Activated T-helper 17 cell treated with anti-CD3 and anti-CD28 coated beads, Interleukin-2, amount 50 U/mL, for 72 hours (primary cell): ENCODE data around the gene SVBP. TPM values are rescaled to one million over a fixed set of nuclear protein-coding genes. Genes with fewer than 3 reads are reported as not detected.
A peak's percentile ranks its signal among the peaks of the same experiment; 100 is the strongest.
"Not testable (repeated sequence)": the region's sequence is repeated elsewhere in the genome, so short reads cannot be mapped to it uniquely, and the experiment has no call there.

Experiments
- ATAC-seq: fragments of 150-1000 bp; cut with Tn5 transposase; replicated peaks from 2 replicates; pipeline ENCODE4 v1.10.0; 2021; ENCODE audit warnings: mild to moderate bottlenecking, moderate library complexity
- H3K27ac Mint-ChIP-seq: one replicate; pipeline ENCODE4 v1.8.0; 2022; ENCODE audit warnings: mixed read lengths
- H3K27me3 Mint-ChIP-seq: one replicate; pipeline ENCODE4 v1.8.0; 2022; ENCODE audit warnings: mixed read lengths
- H3K36me3 Mint-ChIP-seq: one replicate; pipeline ENCODE4 v1.8.0; 2022; ENCODE audit warnings: low read depth, mild to moderate bottlenecking, mixed read lengths
- H3K4me1 Mint-ChIP-seq: one replicate; pipeline ENCODE4 v1.8.0; 2022; ENCODE audit warnings: mixed read lengths
- H3K4me3 Mint-ChIP-seq: one replicate; pipeline ENCODE4 v1.8.0; 2022; ENCODE audit warnings: mild to moderate bottlenecking, mixed read lengths
- H3K9me3 Mint-ChIP-seq: one replicate; pipeline ENCODE4 v1.8.0; 2022; ENCODE audit warnings: mixed read lengths
- total RNA-seq, 2 donors: library from RNA; stranded (reverse); gene quantifications; one replicate each; pipeline ENCODE4 v1.2.3, GENCODE V29; 2022

SVBP gene
- total RNA-seq, 2 donors from 2014 or later = 21.8 to 22.2 TPM

GRCh38 chr1:42830631-42831030 lies 13.4 kb upstream of the SVBP start:
- no peak overlapping the region for H3K27ac Mint-ChIP-seq
- H3K4me3 Mint-ChIP-seq = no peak overlapping the region
- ATAC-seq = no peak
- no peaks in the 10 kb centered on the region for H3K27me3 Mint-ChIP-seq
- no peaks in the 10 kb centered on the region for H3K9me3 Mint-ChIP-seq
- no peaks in the 10 kb centered on the region for H3K36me3 Mint-ChIP-seq
- no peaks in the 10 kb centered on the region for H3K4me1 Mint-ChIP-seq

- no peaks in the 10 kb centered on the region for H3K36me3 Mint-ChIP-seq
- H3K4me1 Mint-ChIP-seq = no peaks in the 10 kb centered on the region
- H3K27me3 Mint-ChIP-seq = no peaks in the 10 kb centered on the region
- no peaks in the 10 kb centered on the region for H3K9me3 Mint-ChIP-seq
- no peak overlapping the region for H3K27ac Mint-ChIP-seq
- no peak for ATAC-seq
- no peak overlapping the region for H3K4me3 Mint-ChIP-seq
These were observed 8.0 kb upstream of the SVBP start for GRCh38 chr1:42825036-42825851.

GRCh38 chr1:42824481-42825035 lies 7.4 kb upstream of the SVBP start:
- Mint-ChIP-seq H3K4me1 (no peaks in the 10 kb centered on the region), H3K27ac (no peak overlapping the region), H3K4me3 (no peak overlapping the region), H3K36me3 (no peaks in the 10 kb centered on the region), H3K27me3 (no peaks in the 10 kb centered on the region), H3K9me3 (no peaks in the 10 kb centered on the region)
- ATAC-seq = no peak

- H3K4me3 Mint-ChIP-seq = no peak overlapping the region
- H3K4me1 Mint-ChIP-seq = peaks cover 8% of the 10 kb centered on the region
- H3K9me3 Mint-ChIP-seq = no peaks in the 10 kb centered on the region
- no peak for ATAC-seq
- H3K27ac Mint-ChIP-seq = peak overlapping the region; percentile 76
- no peaks in the 10 kb centered on the region for H3K27me3 Mint-ChIP-seq
- no peaks in the 10 kb centered on the region for H3K36me3 Mint-ChIP-seq
These were observed 5.7 kb upstream of the SVBP start for GRCh38 chr1:42822800-42823392.

DNA sequence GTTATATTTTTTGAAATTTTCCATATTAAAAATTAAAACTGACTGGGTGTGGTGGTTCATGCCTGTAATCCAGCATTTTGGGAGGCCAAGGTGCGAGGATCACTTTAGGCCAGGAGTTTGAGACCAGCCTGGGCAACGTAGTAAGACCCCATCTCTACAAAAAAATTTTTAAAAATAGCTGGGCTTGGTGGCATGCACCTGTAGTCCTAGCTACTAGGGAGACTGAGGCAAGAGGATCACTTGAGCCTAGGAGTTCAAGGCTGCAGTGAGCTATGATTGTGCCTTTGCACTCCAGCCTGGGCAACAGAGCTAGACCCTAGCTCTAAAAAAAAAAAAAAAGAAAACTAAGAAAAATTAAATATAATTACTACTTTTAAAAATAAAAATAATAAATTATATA lies 4.5 kb upstream of the SVBP start:
- Mint-ChIP-seq H3K4me3 (no peak overlapping the region), H3K36me3 (no peaks in the 10 kb centered on the region), H3K9me3 (no peaks in the 10 kb centered on the region)

GRCh38 chr1:42820813-42821212 lies 3.6 kb upstream of the SVBP start:
- H3K27me3 Mint-ChIP-seq = no peaks in the 10 kb centered on the region
- H3K9me3 Mint-ChIP-seq = no peaks in the 10 kb centered on the region
- H3K36me3 Mint-ChIP-seq = peaks cover 8% of the 10 kb centered on the region
- H3K27ac Mint-ChIP-seq = peak overlapping the region; percentile 56
- H3K4me3 Mint-ChIP-seq = no peak overlapping the region
- no peak for ATAC-seq
- H3K4me1 Mint-ChIP-seq = peaks cover 22% of the 10 kb centered on the region

More for the DNA sequence above, 4.5 kb upstream of the SVBP start:
- peaks cover 14% of the 10 kb centered on the region for H3K4me1 Mint-ChIP-seq
- no peak for ATAC-seq
- no peak overlapping the region for H3K27ac Mint-ChIP-seq
- H3K27me3 Mint-ChIP-seq = no peaks in the 10 kb centered on the region

DNA sequence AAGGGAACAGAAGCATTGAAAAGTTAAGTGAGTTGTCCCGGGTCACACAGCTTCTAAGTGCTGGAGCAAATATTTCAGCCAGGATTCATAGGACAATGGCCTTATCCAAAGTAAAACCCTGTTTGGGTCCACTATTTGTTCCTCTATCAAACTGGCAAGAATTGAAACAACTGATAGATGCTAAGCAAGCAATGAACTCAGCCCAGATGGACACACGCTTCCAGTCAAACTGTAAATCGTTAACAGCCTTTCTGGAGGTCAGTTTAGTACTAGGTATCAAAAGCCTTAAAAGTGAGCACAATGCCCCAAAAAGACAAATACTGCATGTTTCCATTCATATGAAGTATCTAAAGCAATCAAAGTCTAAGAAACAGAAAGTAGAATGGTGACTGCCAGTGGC lies 779 bp upstream of the SVBP start:
- Mint-ChIP-seq H3K27ac (no peak overlapping the region), H3K27me3 (no peaks in the 10 kb centered on the region), H3K9me3 (no peaks in the 10 kb centered on the region), H3K4me3 (peak overlapping the region; percentile 88), H3K36me3 (peaks cover 17% of the 10 kb centered on the region), H3K4me1 (peaks cover 22% of the 10 kb centered on the region)
- no peak for ATAC-seq

- H3K27ac Mint-ChIP-seq = no peak overlapping the region
- peaks cover 22% of the 10 kb centered on the region for H3K4me1 Mint-ChIP-seq
- no peaks in the 10 kb centered on the region for H3K9me3 Mint-ChIP-seq
- no peaks in the 10 kb centered on the region for H3K27me3 Mint-ChIP-seq
- peaks cover 17% of the 10 kb centered on the region for H3K36me3 Mint-ChIP-seq
- no peak for ATAC-seq
- peak overlapping the region; percentile 88 for H3K4me3 Mint-ChIP-seq
These were observed 207 bp upstream of the SVBP start for GRCh38 chr1:42817440-42817767.

GRCh38 chr1:42815941-42816584 lies 1.1 kb downstream of the SVBP start:
- Mint-ChIP-seq H3K4me3 (peak overlapping the region; percentile 88), H3K9me3 (no peaks in the 10 kb centered on the region), H3K4me1 (peaks cover 22% of the 10 kb centered on the region), H3K27ac (peak overlapping the region; percentile 82), H3K36me3 (peaks cover 17% of the 10 kb centered on the region), H3K27me3 (no peaks in the 10 kb centered on the region)
- ATAC-seq = no peak

- not testable (repeated sequence) for H3K9me3 Mint-ChIP-seq, ATAC-seq, H3K4me3 Mint-ChIP-seq, H3K27ac Mint-ChIP-seq, H3K27me3 Mint-ChIP-seq
- Mint-ChIP-seq H3K4me1 (peaks cover 22% of the 10 kb centered on the region), H3K36me3 (peaks cover 17% of the 10 kb centered on the region)
These were observed 2.4 kb downstream of the SVBP start for GRCh38 chr1:42814815-42815214.

DNA sequence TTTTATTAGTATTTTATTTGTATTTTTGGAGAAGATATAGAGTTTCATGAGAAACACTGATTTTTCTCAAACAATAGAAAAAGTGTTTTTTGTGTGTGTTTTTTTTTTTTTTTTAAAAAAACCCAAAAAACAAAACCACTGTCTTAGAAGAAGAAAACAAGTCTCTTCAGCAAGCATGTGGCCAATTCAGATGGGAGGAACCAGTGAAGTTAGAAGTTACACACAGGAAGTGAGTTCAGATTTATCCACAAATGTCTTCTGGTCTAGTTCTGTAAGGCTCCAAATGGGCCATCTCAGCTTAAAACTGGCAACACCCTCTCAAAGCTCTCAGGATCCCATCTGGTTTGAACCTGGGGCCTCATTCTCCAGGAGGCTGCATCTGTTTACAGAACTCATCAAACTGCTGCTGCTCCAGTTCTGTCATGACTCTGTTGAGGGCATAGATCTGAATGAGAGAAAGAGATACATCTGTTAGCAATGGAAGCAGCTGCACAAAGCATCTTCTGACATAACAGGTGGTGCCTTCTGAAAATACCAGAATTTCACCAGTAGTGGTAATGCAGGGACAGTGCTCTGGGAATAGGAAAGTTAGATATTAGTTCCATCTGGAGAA lies 10.0 kb downstream of the SVBP start:
- peaks cover 17% of the 10 kb centered on the region for H3K36me3 Mint-ChIP-seq
- H3K4me3 Mint-ChIP-seq = no peak overlapping the region
- no peak for ATAC-seq
- H3K27me3 Mint-ChIP-seq = no peaks in the 10 kb centered on the region
- H3K9me3 Mint-ChIP-seq = no peaks in the 10 kb centered on the region
- H3K27ac Mint-ChIP-seq = no peak overlapping the region
- H3K4me1 Mint-ChIP-seq = peaks cover 7% of the 10 kb centered on the region

GRCh38 chr1:42806593-42806992 lies 10.6 kb downstream of the SVBP start:
- ATAC-seq = no peak
- no peaks in the 10 kb centered on the region for H3K27me3 Mint-ChIP-seq
- H3K36me3 Mint-ChIP-seq = peaks cover 17% of the 10 kb centered on the region
- H3K9me3 Mint-ChIP-seq = no peaks in the 10 kb centered on the region
- no peak overlapping the region for H3K4me3 Mint-ChIP-seq
- no peak overlapping the region for H3K27ac Mint-ChIP-seq
- H3K4me1 Mint-ChIP-seq = peaks cover 7% of the 10 kb centered on the region

DNA sequence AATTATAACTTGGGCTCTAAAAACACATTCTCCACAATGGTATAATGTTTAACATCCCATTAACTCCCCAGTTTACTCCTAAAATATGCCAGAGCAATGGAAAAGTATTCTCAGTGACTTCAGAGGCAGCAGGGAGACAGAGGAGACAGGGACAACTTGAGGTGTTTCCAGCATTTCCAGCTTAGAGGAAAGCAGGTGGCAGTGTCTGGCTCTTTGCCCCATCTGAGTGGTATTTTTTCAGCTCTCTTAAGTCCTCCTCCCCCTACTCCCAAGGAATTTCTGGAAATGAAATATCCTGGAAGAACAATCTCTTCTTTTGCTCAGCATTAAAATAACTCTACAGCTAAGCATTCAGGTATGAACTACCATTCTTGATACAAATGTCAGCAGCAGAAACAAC lies 11.0 kb downstream of the SVBP start:
- no peak overlapping the region for H3K27ac Mint-ChIP-seq
- H3K9me3 Mint-ChIP-seq = no peaks in the 10 kb centered on the region
- no peak overlapping the region for H3K4me3 Mint-ChIP-seq
- ATAC-seq = no peak
- H3K36me3 Mint-ChIP-seq = peaks cover 17% of the 10 kb centered on the region
- no peaks in the 10 kb centered on the region for H3K27me3 Mint-ChIP-seq
- H3K4me1 Mint-ChIP-seq = peaks cover 7% of the 10 kb centered on the region

- Mint-ChIP-seq H3K27ac (no peak overlapping the region), H3K36me3 (peaks cover 17% of the 10 kb centered on the region), H3K9me3 (no peaks in the 10 kb centered on the region), H3K4me1 (no peaks in the 10 kb centered on the region), H3K4me3 (no peak overlapping the region), H3K27me3 (no peaks in the 10 kb centered on the region)
- no peak for ATAC-seq
These were observed 15.2 kb downstream of the SVBP start for GRCh38 chr1:42801832-42802473.
